H1 (cell line): ENCODE measurements around the gene IDE. TPM values are rescaled to one million over a fixed set of nuclear protein-coding genes. Genes with fewer than 3 reads are reported as not detected.

Experiments
- CTCF ChIA-PET: fragments of 300-600 bp; sonication (Branson Sonifier 250); formaldehyde crosslinking; loops from one replicate; lab custom pipeline; 2021; ENCODE audit not compliant: partially characterized antibody; lab: Charles Lee
- POLR2A ChIA-PET: fragments of 300-600 bp; sonication (Branson Sonifier 250); formaldehyde crosslinking; loops from one replicate; lab custom pipeline; 2021; ENCODE audit warnings: inconsistent platforms; ENCODE audit not compliant: partially characterized antibody; lab: Charles Lee
- DNase-seq, 2 experiments: peaks; one replicate each; pipeline versions ENCODE4 v3.0.0 to v3.0.0-alpha.2; 2010 to 2022; ENCODE audit warnings: low spot score in 2 of 2, low read depth in 1 of 2, mixed read lengths in 1 of 2
- FAIRE-seq: peaks from 2 replicates; lab custom pipeline; 2011; peaks lifted over from hg19 to GRCh38; lab: Jason Lieb, UNC
- H2AFZ ChIP-seq: 2 replicates; pipeline ENCODE4 v1.8.1; 2012; ENCODE audit warnings: low read length, inconsistent platforms
- H2AK5ac ChIP-seq: 2 replicates; pipeline ENCODE4 v1.6.1; 2013; ENCODE audit warnings: low read depth, low read length
- H2BK120ac ChIP-seq: replicated peaks from 2 replicates; pipeline ENCODE3; 2013; ENCODE audit warnings: low read depth, low read length, inconsistent platforms
- H2BK12ac ChIP-seq: 2 replicates; pipeline ENCODE4 v1.6.1; 2013; ENCODE audit warnings: low read depth, low read length
- H2BK15ac ChIP-seq: 2 replicates; pipeline ENCODE4 v1.6.1; 2013; ENCODE audit warnings: low read length
- H2BK20ac ChIP-seq: 2 replicates; pipeline ENCODE4 v1.6.1; 2013; ENCODE audit warnings: low read length
- H2BK5ac ChIP-seq: 2 replicates; pipeline ENCODE4 v1.6.1; 2013; ENCODE audit warnings: low read depth, low read length
- H3K14ac ChIP-seq: 2 replicates; pipeline ENCODE4 v1.6.1; 2013; ENCODE audit warnings: inconsistent platforms; ENCODE audit not compliant: insufficient read length
- H3K18ac ChIP-seq: 2 replicates; pipeline ENCODE4 v1.6.1; 2013; ENCODE audit warnings: low read length; ENCODE audit errors: extremely low read depth
- H3K23ac ChIP-seq: 2 replicates; pipeline ENCODE4 v1.6.1; 2013; ENCODE audit warnings: inconsistent platforms; ENCODE audit not compliant: insufficient read length
- H3K23me2 ChIP-seq: 2 replicates; pipeline ENCODE4 v1.6.1; 2013; ENCODE audit warnings: low read depth, low read length
- H3K27ac ChIP-seq: 2 replicates; pipeline ENCODE4 v1.6.1; 2011; ENCODE audit warnings: low read depth, low read length, inconsistent platforms
- H3K27me3 ChIP-seq, 4 experiments: replicated peaks in 1 of 4; 1 replicate in 1 of 4; 2 replicates in 3 of 4; pipeline versions ENCODE4 v1.6.1 to v1.8.1; 2011 to 2013; ENCODE audit warnings: low read length in 3 of 4, mild to moderate bottlenecking in 3 of 4, inconsistent platforms in 2 of 4, mixed read lengths in 2 of 4, moderate library complexity in 1 of 4; ENCODE audit not compliant: control insufficient read depth in 3 of 4, insufficient read depth in 3 of 4; ENCODE audit errors: extremely low read depth in 1 of 4
- H3K36me3 ChIP-seq, 4 experiments: 2 replicates each; pipeline versions ENCODE4 v1.6.1 to v1.8.1; 2011 to 2013; ENCODE audit warnings: mild to moderate bottlenecking in 4 of 4, low read length in 3 of 4, moderate library complexity in 2 of 4, control low read depth in 1 of 4, inconsistent platforms in 1 of 4; ENCODE audit not compliant: insufficient read depth in 4 of 4, control insufficient read depth in 2 of 4
- H3K4ac ChIP-seq: replicated peaks from 2 replicates; pipeline ENCODE3; 2013; ENCODE audit warnings: low read length, low read depth, mixed read lengths, inconsistent platforms; ENCODE audit not compliant: insufficient read length
- H3K4me1 ChIP-seq, 4 experiments: replicated peaks in 1 of 4; 1 replicate in 1 of 4; 2 replicates in 3 of 4; pipeline versions ENCODE4 v1.6.1 to v1.8.1; 2011 to 2013; ENCODE audit warnings: low read length in 3 of 4, inconsistent platforms in 2 of 4, mixed read lengths in 1 of 4; ENCODE audit not compliant: insufficient read depth in 4 of 4, control insufficient read depth in 3 of 4
- H3K4me2 ChIP-seq, 2 experiments: 2 replicates each; pipeline versions ENCODE4 v1.6.1 to v1.8.1; 2011 to 2013; ENCODE audit warnings: low read depth in 2 of 2, low read length in 2 of 2, control low read depth in 1 of 2, inconsistent platforms in 1 of 2, mild to moderate bottlenecking in 1 of 2; ENCODE audit not compliant: insufficient read depth in 1 of 2
- H3K4me3 ChIP-seq, 4 experiments: fragments of 200-600, 300-600 bp in 1 of 4; sonication (generic), shearing (Covaris generic), sonication (Bioruptor Twin) in 1 of 4; 2 replicates each; pipeline versions ENCODE4 v1.5.1 to v1.8.1; 2011 to 2016; ENCODE audit warnings: low read length in 4 of 4, low read depth in 3 of 4, control low read depth in 2 of 4, inconsistent platforms in 2 of 4, mild to moderate bottlenecking in 2 of 4, mixed read lengths in 1 of 4, moderate library complexity in 1 of 4; ENCODE audit not compliant: insufficient read depth in 2 of 4; ENCODE audit errors: extremely low read depth in 1 of 4
- H3K56ac ChIP-seq: replicated peaks from 2 replicates; pipeline ENCODE3; 2013; ENCODE audit warnings: low read depth, mild to moderate bottlenecking, mixed read lengths, low read length, inconsistent platforms; ENCODE audit not compliant: insufficient read length
- H3K79me1 ChIP-seq: 2 replicates; pipeline ENCODE4 v1.6.1; 2013; ENCODE audit warnings: low read depth, low read length, control low read depth
- H3K79me2 ChIP-seq, 2 experiments: 2 replicates each; pipeline versions ENCODE4 v1.6.1 to v1.8.1; 2012 to 2013; ENCODE audit warnings: low read length in 2 of 2, mild to moderate bottlenecking in 2 of 2, inconsistent platforms in 1 of 2; ENCODE audit not compliant: insufficient read depth in 2 of 2, control insufficient read depth in 1 of 2
- H3K9ac ChIP-seq, 4 experiments: replicated peaks in 1 of 4; 1 replicate in 1 of 4; 2 replicates in 3 of 4; pipeline versions ENCODE4 v1.6.1 to v1.8.1; 2011 to 2013; ENCODE audit warnings: low read depth in 3 of 4, low read length in 3 of 4, control low read depth in 2 of 4, mild to moderate bottlenecking in 2 of 4, moderate library complexity in 2 of 4, inconsistent platforms in 1 of 4; ENCODE audit errors: extremely low read depth in 1 of 4
- H3K9me3 ChIP-seq, 2 experiments: 2 replicates each; pipeline versions ENCODE4 v1.6.1 to v1.8.1; 2012 to 2013; ENCODE audit warnings: mild to moderate bottlenecking in 2 of 2, moderate library complexity in 2 of 2, control low read depth in 1 of 2, inconsistent platforms in 1 of 2, low read depth in 1 of 2, low read length in 1 of 2, mixed read lengths in 1 of 2; ENCODE audit not compliant: insufficient read depth in 2 of 2
- H4K20me1 ChIP-seq, 2 experiments: replicated peaks in 1 of 2; 2 replicates each; pipeline versions ENCODE3 to v1.8.1; 2011 to 2013; ENCODE audit warnings: inconsistent platforms in 2 of 2, low read length in 2 of 2, mild to moderate bottlenecking in 1 of 2; ENCODE audit not compliant: insufficient read depth in 2 of 2, control insufficient read depth in 1 of 2
- H4K5ac ChIP-seq: 2 replicates; pipeline ENCODE4 v1.6.1; 2013; ENCODE audit warnings: low read length, low read depth, mixed read lengths, inconsistent platforms; ENCODE audit not compliant: insufficient read length
- H4K8ac ChIP-seq: 2 replicates; pipeline ENCODE4 v1.8.0; 2013; ENCODE audit warnings: mild to moderate bottlenecking, moderate library complexity, low read length, inconsistent platforms; ENCODE audit not compliant: insufficient read depth; ENCODE audit errors: extremely low read depth
- H4K91ac ChIP-seq: replicated peaks from 2 replicates; pipeline ENCODE3; 2013; ENCODE audit warnings: low read length, mixed read lengths, inconsistent platforms; ENCODE audit not compliant: insufficient read length
- FOSL1 ChIP-seq: IDR thresholded peaks from 2 replicates; pipeline ENCODE4 v1.6.1; 2011; ENCODE audit warnings: mild to moderate bottlenecking, low read depth, low read length, moderate library complexity; ENCODE audit not compliant: insufficient read depth
- WGBS, 2 experiments: shearing (Covaris generic) in 1 of 2; methylation state at CpG; one replicate each; pipeline versions ENCODE4 v1.1.6 to v1.1.7; 2013 to 2015; ENCODE audit warnings: low lambda C conversion rate in 2 of 2, mixed read lengths in 2 of 2, inconsistent platforms in 1 of 2, low coverage in 1 of 2, missing lambda C conversion rate in 1 of 2; ENCODE audit not compliant: insufficient replicate concordance in 2 of 2, insufficient coverage in 1 of 2, insufficient read length in 1 of 2; ENCODE audit errors: extremely low coverage in 1 of 2, missing lambda C conversion rate in 1 of 2; 5-methylcytosine and 5-hydroxymethylcytosine counted together
- polyA plus RNA-seq, 7 experiments: library from polyadenylated mRNA; depleted of rRNA in 3 of 7; stranded (reverse) in 5 of 7; unstranded in 2 of 7; fragments of >200 nt in 5 of 7; fragments of 200-250 nt in 2 of 7; gene quantifications; 1 replicate in 5 of 7; 2 replicates in 1 of 7; 4 replicates in 1 of 7; pipeline versions ENCODE4 v1.2.1 to v1.2.3, GENCODE V29; 2011 to 2013; ENCODE audit warnings: missing spikeins in 2 of 7, mixed read lengths in 2 of 7
- total RNA-seq: library from RNA; stranded (reverse); fragmentation: NEBNext Ultra II Directional; extraction: Animal tissue kit (Norgen Biotek cat#: 25700); gene quantifications from 2 replicates; pipeline ENCODE4 v1.2.1, GENCODE V29; 2021

Gene IDE
- total and polyA plus RNA-seq, 2 of the 8 experiments (the other 6 are each of a cell fraction or from before 2014, with no cell fraction given), result 12.7 to 52.7 TPM

DNA sequence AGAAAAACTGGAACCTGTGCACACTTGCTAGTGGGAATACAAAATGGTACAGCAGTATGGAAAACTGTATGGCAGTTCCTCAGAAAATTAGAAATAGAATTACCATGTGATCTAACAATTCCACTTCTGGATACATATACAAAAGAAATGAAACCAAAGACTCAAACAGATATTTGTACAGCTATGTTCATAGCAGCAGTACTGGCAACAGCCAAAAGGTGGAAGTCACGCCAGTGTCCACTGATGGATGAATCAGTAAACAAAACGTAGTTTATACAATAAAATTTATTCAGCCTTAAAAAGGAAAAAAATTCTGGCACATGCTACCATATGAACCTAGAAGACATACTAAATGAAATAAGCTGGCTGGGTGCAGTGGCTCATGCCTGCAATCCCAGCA, 23.0 kb downstream of the IDE start:
- Histone ChIP-seq H3K4me2 (no peak overlapping the region), H4K8ac (no peak overlapping the region), H3K23ac (no peak overlapping the region), H3K9ac (no peak overlapping the region), H4K20me1 (no peaks in the 10 kb centered on the region), H3K23me2 (no peaks in the 10 kb centered on the region), H3K4ac (no peak overlapping the region), H3K14ac (no peak overlapping the region), H3K56ac (no peak overlapping the region), H3K18ac (no peak overlapping the region), H2BK20ac (no peak overlapping the region), H4K5ac (no peak overlapping the region), H2BK15ac (no peak overlapping the region), H3K4me1 (no peaks in the 10 kb centered on the region; a peak in 1 of 7 replicates), H2BK5ac (no peak overlapping the region), H4K91ac (no peak overlapping the region), H3K36me3 (peaks cover 0 to 3% (median 0%) of the 10 kb centered on the region in 4 experiments; a peak in 2 of 8 replicates), H3K9me3 (peaks cover 0 to 5% of the 10 kb centered on the region in 2 experiments; a peak in 2 of 4 replicates), H3K79me1 (no peaks in the 10 kb centered on the region; the same call in 1 of the 2 replicates), H3K79me2 (peaks cover 3 to 26% of the 10 kb centered on the region in 2 experiments; a peak in 2 of 4 replicates), H2BK12ac (no peak overlapping the region), H3K27me3 (no peaks in the 10 kb centered on the region), H2AK5ac (no peak overlapping the region), H2AFZ (no peak overlapping the region), H3K4me3 (no peak overlapping the region), H2BK120ac (no peak overlapping the region), H3K27ac (no peak overlapping the region)
- TF ChIP-seq FOSL1, result no peak
- FAIRE-seq, result no peak
- ChIA-PET POLR2A (no interaction called here), CTCF (interaction anchor here (0.6 to 1.4 kb wide), 4 partner anchors 10 to 150 kb away, joined by 3 to 5 read pairs (median 4); no protein-coding TSS in a partner anchor)
- WGBS, 2 experiments, result 94% methylated on average over 2 of the region's 2 CpGs; no CpG with 5 or more reads in 1 of the 2 experiments
- no peak for DNase-seq
